H9 (cell line): ENCODE data around the gene TSKU. TPM values are rescaled to one million over a fixed set of nuclear protein-coding genes. Genes with fewer than 3 reads are reported as not detected.

Experiments used
- DNase-seq: peaks from one replicate; pipeline ENCODE4 v3.0.0-alpha.2; 2017
- H2AFZ ChIP-seq: one replicate; pipeline ENCODE4 v1.6.1; 2013; ENCODE audit warnings: mild to moderate bottlenecking, low read length, control low read depth, moderate library complexity
- H2AK5ac ChIP-seq: 2 replicates; pipeline ENCODE4 v1.6.1; 2013; ENCODE audit warnings: low read length, control low read depth, mixed read lengths; ENCODE audit not compliant: insufficient read length
- H2BK120ac ChIP-seq: one replicate; pipeline ENCODE4 v1.6.1; 2013; ENCODE audit warnings: low read depth, mild to moderate bottlenecking, low read length, control low read depth, inconsistent platforms; ENCODE audit not compliant: poor library complexity, severe bottlenecking
- H2BK12ac ChIP-seq: 2 replicates; pipeline ENCODE4 v1.6.1; 2013; ENCODE audit warnings: low read length, control low read depth, mixed read lengths, low read depth; ENCODE audit not compliant: insufficient read length
- H2BK15ac ChIP-seq: 2 replicates; pipeline ENCODE4 v1.6.1; 2013; ENCODE audit warnings: low read depth, low read length, control low read depth
- H2BK20ac ChIP-seq: one replicate; pipeline ENCODE4 v1.6.1; 2013; ENCODE audit warnings: low read depth, mild to moderate bottlenecking, low read length, control low read depth, inconsistent platforms; ENCODE audit not compliant: poor library complexity, severe bottlenecking
- H2BK5ac ChIP-seq: 2 replicates; pipeline ENCODE4 v1.6.1; 2013; ENCODE audit warnings: low read length, control low read depth, mixed read lengths; ENCODE audit not compliant: insufficient read length
- H3K14ac ChIP-seq: 2 replicates; pipeline ENCODE4 v1.6.1; 2013; ENCODE audit warnings: low read length, control low read depth; ENCODE audit not compliant: insufficient read depth
- H3K18ac ChIP-seq: 2 replicates; pipeline ENCODE4 v1.6.1; 2013; ENCODE audit warnings: low read depth, mild to moderate bottlenecking, mixed read lengths, low read length, control low read depth; ENCODE audit not compliant: insufficient read length
- H3K23ac ChIP-seq: 2 replicates; pipeline ENCODE4 v1.6.1; 2013; ENCODE audit warnings: low read length, control low read depth, mixed read lengths, low read depth; ENCODE audit not compliant: insufficient read length
- H3K23me2 ChIP-seq: 2 replicates; pipeline ENCODE4 v1.6.1; 2013; ENCODE audit warnings: low read depth, mild to moderate bottlenecking, mixed read lengths, low read length, control low read depth; ENCODE audit not compliant: insufficient read length, poor library complexity, severe bottlenecking
- H3K27ac ChIP-seq: 2 replicates; pipeline ENCODE4 v1.5.1; 2013; ENCODE audit warnings: low read length, control low read depth, mixed read lengths, low read depth; ENCODE audit not compliant: insufficient read length
- H3K27me3 ChIP-seq: 2 replicates; pipeline ENCODE4 v1.6.1; 2013; ENCODE audit warnings: low read length, control low read depth, inconsistent platforms; ENCODE audit not compliant: insufficient read depth
- H3K4ac ChIP-seq: 2 replicates; pipeline ENCODE4 v1.6.1; 2013; ENCODE audit warnings: low read depth, mild to moderate bottlenecking, control low read depth, inconsistent platforms, low read length, moderate library complexity
- H3K4me1 ChIP-seq: 2 replicates; pipeline ENCODE4 v1.6.1; 2013; ENCODE audit warnings: low read length, control low read depth, inconsistent platforms; ENCODE audit not compliant: insufficient read depth
- H3K4me2 ChIP-seq: 2 replicates; pipeline ENCODE4 v1.6.1; 2013; ENCODE audit warnings: low read length, control low read depth, mixed read lengths; ENCODE audit not compliant: insufficient read length, insufficient read depth
- H3K56ac ChIP-seq: 2 replicates; pipeline ENCODE4 v1.6.1; 2013; ENCODE audit warnings: low read depth, mild to moderate bottlenecking, mixed read lengths, low read length, control low read depth; ENCODE audit not compliant: insufficient read length
- H3K79me1 ChIP-seq: 2 replicates; pipeline ENCODE4 v1.6.1; 2013; ENCODE audit warnings: low read depth, mild to moderate bottlenecking, moderate library complexity, low read length, control low read depth, inconsistent platforms; ENCODE audit not compliant: insufficient read depth, poor library complexity, severe bottlenecking
- H3K79me2 ChIP-seq: 2 replicates; pipeline ENCODE4 v1.6.1; 2013; ENCODE audit warnings: low read length, control low read depth, inconsistent platforms; ENCODE audit not compliant: insufficient read depth
- H3K9ac ChIP-seq: 2 replicates; pipeline ENCODE4 v1.6.1; 2013; ENCODE audit warnings: low read length, control low read depth, mixed read lengths; ENCODE audit not compliant: insufficient read length; ENCODE audit errors: extremely low read depth
- H3K9me3 ChIP-seq: one replicate; pipeline ENCODE4 v1.6.1; 2013; ENCODE audit warnings: low read depth, low read length, inconsistent platforms; ENCODE audit not compliant: control insufficient read depth
- H3T11ph ChIP-seq: one replicate; pipeline ENCODE4 v1.6.1; 2013; ENCODE audit warnings: mild to moderate bottlenecking, low read length, control low read depth, inconsistent platforms
- H4K20me1 ChIP-seq: one replicate; pipeline ENCODE4 v1.6.1; 2013; ENCODE audit not compliant: control insufficient read depth, insufficient read length, insufficient read depth
- H4K5ac ChIP-seq: 2 replicates; pipeline ENCODE4 v1.6.1; 2013; ENCODE audit warnings: low read depth, mild to moderate bottlenecking, mixed read lengths, low read length, control low read depth; ENCODE audit not compliant: insufficient read length
- H4K8ac ChIP-seq: replicated peaks from 2 replicates; pipeline ENCODE4 v1.6.1; 2013; ENCODE audit warnings: low read length, control low read depth, mixed read lengths, low read depth; ENCODE audit not compliant: insufficient read length
- H4K91ac ChIP-seq: 2 replicates; pipeline ENCODE4 v1.6.1; 2013; ENCODE audit warnings: low read depth, mild to moderate bottlenecking, moderate library complexity, mixed read lengths, low read length, control low read depth; ENCODE audit not compliant: insufficient read length
- H3K27ac Mint-ChIP-seq, 3 experiments: 2 replicates in 2 of 3; 3 replicates in 1 of 3; pipeline ENCODE4 v1.8.0; 2020 to 2021; ENCODE audit warnings: mixed read lengths in 3 of 3, mild to moderate bottlenecking in 1 of 3, moderate library complexity in 1 of 3
- H3K27me3 Mint-ChIP-seq: 2 replicates; pipeline ENCODE4 v1.8.0; 2021; ENCODE audit warnings: low read depth, mild to moderate bottlenecking, moderate library complexity, mixed read lengths
- H3K36me3 Mint-ChIP-seq, 3 experiments: 2 replicates in 2 of 3; 3 replicates in 1 of 3; pipeline ENCODE4 v1.8.0; 2020 to 2021; ENCODE audit warnings: low read depth in 3 of 3, mixed read lengths in 3 of 3; ENCODE audit not compliant: insufficient read depth in 1 of 3
- H3K4me1 Mint-ChIP-seq, 2 experiments: 2 replicates each; pipeline ENCODE4 v1.8.0; 2020; ENCODE audit warnings: mixed read lengths in 2 of 2
- H3K4me3 Mint-ChIP-seq, 2 experiments: 2 replicates in 1 of 2; 3 replicates in 1 of 2; pipeline ENCODE4 v1.8.0; 2020 to 2021; ENCODE audit warnings: mild to moderate bottlenecking in 2 of 2, mixed read lengths in 2 of 2, moderate library complexity in 1 of 2
- H3K9me3 Mint-ChIP-seq, 2 experiments: 2 replicates in 1 of 2; 3 replicates in 1 of 2; pipeline ENCODE4 v1.8.0; 2020; ENCODE audit warnings: mild to moderate bottlenecking in 2 of 2, mixed read lengths in 2 of 2, moderate library complexity in 1 of 2
- CTCF ChIP-seq: fragments of 200-600 bp; sonication (generic); conservative IDR thresholded peaks from 3 replicates; pipeline ENCODE4 v1.8.0; 2021; ENCODE audit warnings: antibody characterized with exemption, mild to moderate bottlenecking
- WGBS: extraction: QIAGEN DNeasy Blood & Tissue Kit; methylation state at CpG from one replicate; pipeline ENCODE4 v1.1.7; 2013; ENCODE audit warnings: missing lambda C conversion rate, low lambda C conversion rate, mixed read lengths; ENCODE audit not compliant: insufficient read length; ENCODE audit errors: extremely low coverage; 5-methylcytosine and 5-hydroxymethylcytosine counted together
- total RNA-seq: library from RNA; stranded (reverse); gene quantifications from 2 replicates; pipeline ENCODE4 v1.2.1, GENCODE V29; 2021

Gene TSKU
- total RNA-seq, 1 experiment from 2014 or later = 25.4 TPM

- no CpG with 5 or more reads among the region's 2 CpGs for WGBS
- no peak for TF ChIP-seq CTCF
- Histone ChIP-seq H3T11ph (no peak overlapping the region), H2AFZ (no peak overlapping the region), H3K56ac (no peak overlapping the region), H3K27me3 (no peaks in the 10 kb centered on the region), H3K4me1 (no peaks in the 10 kb centered on the region; the same call in 1 of the 2 replicates), H4K91ac (no peak overlapping the region), H3K9ac (no peak overlapping the region), H2BK120ac (no peak overlapping the region), H3K23ac (no peak overlapping the region), H4K5ac (no peak overlapping the region), H4K20me1 (no peaks in the 10 kb centered on the region), H3K18ac (no peak overlapping the region), H2BK5ac (no peak overlapping the region), H3K4ac (no peak overlapping the region), H3K79me1 (no peaks in the 10 kb centered on the region), H3K14ac (no peak overlapping the region), H2AK5ac (no peak overlapping the region), H3K27ac (no peak overlapping the region), H3K79me2 (no peaks in the 10 kb centered on the region), H3K23me2 (no peaks in the 10 kb centered on the region), H3K4me2 (no peak overlapping the region), H2BK15ac (no peak overlapping the region), H3K9me3 (peaks cover 5% of the 10 kb centered on the region), H2BK12ac (no peak overlapping the region), H4K8ac (no peak overlapping the region), H2BK20ac (no peak overlapping the region)
- Mint-ChIP-seq H3K36me3 (peaks cover 30 to 48% (median 39%) of the 10 kb centered on the region in 3 experiments), H3K4me3 (no peak overlapping the region), H3K9me3 (peaks cover 46 to 48% of the 10 kb centered on the region in 2 experiments), H3K4me1 (peaks cover 36 to 48% of the 10 kb centered on the region in 2 experiments), H3K27ac (no peak overlapping the region; a peak in 1 of 7 replicates), H3K27me3 (peaks cover 15% of the 10 kb centered on the region)
- no peak for DNase-seq
These were observed 9.2 kb upstream of the TSKU start for GRCh38 chr11:76773921-76774361.
